H9 (cell line): Measurements from ENCODE around the gene ACVR1B. TPM values are rescaled to one million over a fixed set of nuclear protein-coding genes. Genes with fewer than 3 reads are reported as not detected.

Source experiments
- DNase-seq: peaks from one replicate; pipeline ENCODE4 v3.0.0-alpha.2; 2017
- H2AFZ ChIP-seq: one replicate; pipeline ENCODE4 v1.6.1; 2013; ENCODE audit warnings: mild to moderate bottlenecking, low read length, control low read depth, moderate library complexity
- H2AK5ac ChIP-seq: 2 replicates; pipeline ENCODE4 v1.6.1; 2013; ENCODE audit warnings: low read length, control low read depth, mixed read lengths; ENCODE audit not compliant: insufficient read length
- H2BK120ac ChIP-seq: one replicate; pipeline ENCODE4 v1.6.1; 2013; ENCODE audit warnings: low read depth, mild to moderate bottlenecking, low read length, control low read depth, inconsistent platforms; ENCODE audit not compliant: poor library complexity, severe bottlenecking
- H2BK12ac ChIP-seq: 2 replicates; pipeline ENCODE4 v1.6.1; 2013; ENCODE audit warnings: low read length, control low read depth, mixed read lengths, low read depth; ENCODE audit not compliant: insufficient read length
- H2BK15ac ChIP-seq: 2 replicates; pipeline ENCODE4 v1.6.1; 2013; ENCODE audit warnings: low read depth, low read length, control low read depth
- H2BK20ac ChIP-seq: one replicate; pipeline ENCODE4 v1.6.1; 2013; ENCODE audit warnings: low read depth, mild to moderate bottlenecking, low read length, control low read depth, inconsistent platforms; ENCODE audit not compliant: poor library complexity, severe bottlenecking
- H2BK5ac ChIP-seq: 2 replicates; pipeline ENCODE4 v1.6.1; 2013; ENCODE audit warnings: low read length, control low read depth, mixed read lengths; ENCODE audit not compliant: insufficient read length
- H3K14ac ChIP-seq: 2 replicates; pipeline ENCODE4 v1.6.1; 2013; ENCODE audit warnings: low read length, control low read depth; ENCODE audit not compliant: insufficient read depth
- H3K18ac ChIP-seq: 2 replicates; pipeline ENCODE4 v1.6.1; 2013; ENCODE audit warnings: low read depth, mild to moderate bottlenecking, mixed read lengths, low read length, control low read depth; ENCODE audit not compliant: insufficient read length
- H3K23ac ChIP-seq: 2 replicates; pipeline ENCODE4 v1.6.1; 2013; ENCODE audit warnings: low read length, control low read depth, mixed read lengths, low read depth; ENCODE audit not compliant: insufficient read length
- H3K23me2 ChIP-seq: 2 replicates; pipeline ENCODE4 v1.6.1; 2013; ENCODE audit warnings: low read depth, mild to moderate bottlenecking, mixed read lengths, low read length, control low read depth; ENCODE audit not compliant: insufficient read length, poor library complexity, severe bottlenecking
- H3K27ac ChIP-seq: 2 replicates; pipeline ENCODE4 v1.5.1; 2013; ENCODE audit warnings: low read length, control low read depth, mixed read lengths, low read depth; ENCODE audit not compliant: insufficient read length
- H3K27me3 ChIP-seq: 2 replicates; pipeline ENCODE4 v1.6.1; 2013; ENCODE audit warnings: low read length, control low read depth, inconsistent platforms; ENCODE audit not compliant: insufficient read depth
- H3K4ac ChIP-seq: 2 replicates; pipeline ENCODE4 v1.6.1; 2013; ENCODE audit warnings: low read depth, mild to moderate bottlenecking, control low read depth, inconsistent platforms, low read length, moderate library complexity
- H3K4me1 ChIP-seq: 2 replicates; pipeline ENCODE4 v1.6.1; 2013; ENCODE audit warnings: low read length, control low read depth, inconsistent platforms; ENCODE audit not compliant: insufficient read depth
- H3K4me2 ChIP-seq: 2 replicates; pipeline ENCODE4 v1.6.1; 2013; ENCODE audit warnings: low read length, control low read depth, mixed read lengths; ENCODE audit not compliant: insufficient read length, insufficient read depth
- H3K56ac ChIP-seq: 2 replicates; pipeline ENCODE4 v1.6.1; 2013; ENCODE audit warnings: low read depth, mild to moderate bottlenecking, mixed read lengths, low read length, control low read depth; ENCODE audit not compliant: insufficient read length
- H3K79me1 ChIP-seq: 2 replicates; pipeline ENCODE4 v1.6.1; 2013; ENCODE audit warnings: low read depth, mild to moderate bottlenecking, moderate library complexity, low read length, control low read depth, inconsistent platforms; ENCODE audit not compliant: insufficient read depth, poor library complexity, severe bottlenecking
- H3K79me2 ChIP-seq: 2 replicates; pipeline ENCODE4 v1.6.1; 2013; ENCODE audit warnings: low read length, control low read depth, inconsistent platforms; ENCODE audit not compliant: insufficient read depth
- H3K9ac ChIP-seq: 2 replicates; pipeline ENCODE4 v1.6.1; 2013; ENCODE audit warnings: low read length, control low read depth, mixed read lengths; ENCODE audit not compliant: insufficient read length; ENCODE audit errors: extremely low read depth
- H3K9me3 ChIP-seq: one replicate; pipeline ENCODE4 v1.6.1; 2013; ENCODE audit warnings: low read depth, low read length, inconsistent platforms; ENCODE audit not compliant: control insufficient read depth
- H3T11ph ChIP-seq: one replicate; pipeline ENCODE4 v1.6.1; 2013; ENCODE audit warnings: mild to moderate bottlenecking, low read length, control low read depth, inconsistent platforms
- H4K20me1 ChIP-seq: one replicate; pipeline ENCODE4 v1.6.1; 2013; ENCODE audit not compliant: control insufficient read depth, insufficient read length, insufficient read depth
- H4K5ac ChIP-seq: 2 replicates; pipeline ENCODE4 v1.6.1; 2013; ENCODE audit warnings: low read depth, mild to moderate bottlenecking, mixed read lengths, low read length, control low read depth; ENCODE audit not compliant: insufficient read length
- H4K8ac ChIP-seq: replicated peaks from 2 replicates; pipeline ENCODE4 v1.6.1; 2013; ENCODE audit warnings: low read length, control low read depth, mixed read lengths, low read depth; ENCODE audit not compliant: insufficient read length
- H4K91ac ChIP-seq: 2 replicates; pipeline ENCODE4 v1.6.1; 2013; ENCODE audit warnings: low read depth, mild to moderate bottlenecking, moderate library complexity, mixed read lengths, low read length, control low read depth; ENCODE audit not compliant: insufficient read length
- H3K27ac Mint-ChIP-seq, 3 experiments: 2 replicates in 2 of 3; 3 replicates in 1 of 3; pipeline ENCODE4 v1.8.0; 2020 to 2021; ENCODE audit warnings: mixed read lengths in 3 of 3, mild to moderate bottlenecking in 1 of 3, moderate library complexity in 1 of 3
- H3K27me3 Mint-ChIP-seq: 2 replicates; pipeline ENCODE4 v1.8.0; 2021; ENCODE audit warnings: low read depth, mild to moderate bottlenecking, moderate library complexity, mixed read lengths
- H3K36me3 Mint-ChIP-seq, 3 experiments: 2 replicates in 2 of 3; 3 replicates in 1 of 3; pipeline ENCODE4 v1.8.0; 2020 to 2021; ENCODE audit warnings: low read depth in 3 of 3, mixed read lengths in 3 of 3; ENCODE audit not compliant: insufficient read depth in 1 of 3
- H3K4me1 Mint-ChIP-seq, 2 experiments: 2 replicates each; pipeline ENCODE4 v1.8.0; 2020; ENCODE audit warnings: mixed read lengths in 2 of 2
- H3K4me3 Mint-ChIP-seq, 2 experiments: 2 replicates in 1 of 2; 3 replicates in 1 of 2; pipeline ENCODE4 v1.8.0; 2020 to 2021; ENCODE audit warnings: mild to moderate bottlenecking in 2 of 2, mixed read lengths in 2 of 2, moderate library complexity in 1 of 2
- H3K9me3 Mint-ChIP-seq, 2 experiments: 2 replicates in 1 of 2; 3 replicates in 1 of 2; pipeline ENCODE4 v1.8.0; 2020; ENCODE audit warnings: mild to moderate bottlenecking in 2 of 2, mixed read lengths in 2 of 2, moderate library complexity in 1 of 2
- WGBS: extraction: QIAGEN DNeasy Blood & Tissue Kit; methylation state at CpG from one replicate; pipeline ENCODE4 v1.1.7; 2013; ENCODE audit warnings: missing lambda C conversion rate, low lambda C conversion rate, mixed read lengths; ENCODE audit not compliant: insufficient read length; ENCODE audit errors: extremely low coverage; 5-methylcytosine and 5-hydroxymethylcytosine counted together
- total RNA-seq: library from RNA; stranded (reverse); gene quantifications from 2 replicates; pipeline ENCODE4 v1.2.1, GENCODE V29; 2021
- TF ChIP-seq, protein P1 (sequence below): fragments of 200-600 bp; sonication (generic); conservative IDR thresholded peaks from 3 replicates; pipeline ENCODE4 v1.8.0; 2021; ENCODE audit warnings: antibody characterized with exemption, mild to moderate bottlenecking

ACVR1B gene
- total RNA-seq, 1 experiment from 2014 or later: 16.3 TPM

DNA sequence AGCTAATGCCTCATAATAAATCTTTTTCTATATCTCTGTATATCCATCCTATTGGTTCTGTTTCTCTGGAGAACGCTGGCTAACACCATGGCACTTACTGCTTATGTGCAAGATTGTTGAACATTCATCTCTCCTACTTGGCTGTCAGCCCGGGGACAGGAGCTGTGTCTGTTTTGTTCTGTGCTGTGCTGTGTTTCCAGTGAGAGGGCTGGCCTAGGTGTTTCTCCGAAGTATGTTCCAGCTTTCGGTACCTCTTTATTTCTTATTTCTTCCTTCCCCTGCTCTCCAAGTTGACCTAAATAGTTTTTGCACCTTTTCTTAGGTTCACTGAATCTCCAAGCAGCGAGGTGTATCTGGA lies 80.9 kb downstream of the ACVR1B start:
- peak overlapping the region; percentile 37 to 97 (median 96); a peak in 4 of 7 replicates for H3K27ac Mint-ChIP-seq
- H2BK20ac ChIP-seq: no peak overlapping the region
- H4K8ac ChIP-seq: no peak overlapping the region
- H2AK5ac ChIP-seq: no peak overlapping the region
- H3K36me3 Mint-ChIP-seq: peaks cover 0 to 2% (median 0%) of the 10 kb centered on the region in 3 experiments; a peak in 1 of 7 replicates
- H3K79me1 ChIP-seq: no peaks in the 10 kb centered on the region
- no peak overlapping the region for H3K56ac ChIP-seq
- no peak overlapping the region; the same call in 1 of the 2 replicates for H3K14ac ChIP-seq
- TF ChIP-seq, protein P1, sequence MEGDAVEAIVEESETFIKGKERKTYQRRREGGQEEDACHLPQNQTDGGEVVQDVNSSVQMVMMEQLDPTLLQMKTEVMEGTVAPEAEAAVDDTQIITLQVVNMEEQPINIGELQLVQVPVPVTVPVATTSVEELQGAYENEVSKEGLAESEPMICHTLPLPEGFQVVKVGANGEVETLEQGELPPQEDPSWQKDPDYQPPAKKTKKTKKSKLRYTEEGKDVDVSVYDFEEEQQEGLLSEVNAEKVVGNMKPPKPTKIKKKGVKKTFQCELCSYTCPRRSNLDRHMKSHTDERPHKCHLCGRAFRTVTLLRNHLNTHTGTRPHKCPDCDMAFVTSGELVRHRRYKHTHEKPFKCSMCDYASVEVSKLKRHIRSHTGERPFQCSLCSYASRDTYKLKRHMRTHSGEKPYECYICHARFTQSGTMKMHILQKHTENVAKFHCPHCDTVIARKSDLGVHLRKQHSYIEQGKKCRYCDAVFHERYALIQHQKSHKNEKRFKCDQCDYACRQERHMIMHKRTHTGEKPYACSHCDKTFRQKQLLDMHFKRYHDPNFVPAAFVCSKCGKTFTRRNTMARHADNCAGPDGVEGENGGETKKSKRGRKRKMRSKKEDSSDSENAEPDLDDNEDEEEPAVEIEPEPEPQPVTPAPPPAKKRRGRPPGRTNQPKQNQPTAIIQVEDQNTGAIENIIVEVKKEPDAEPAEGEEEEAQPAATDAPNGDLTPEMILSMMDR: no peak
- peak overlapping the region; percentile 54 to 75 for H3K4me3 Mint-ChIP-seq
- no peak overlapping the region for H4K5ac ChIP-seq
- H3K23ac ChIP-seq: no peak overlapping the region
- peaks cover 6% of the 10 kb centered on the region for H3K23me2 ChIP-seq
- peak overlapping the region; percentile 53 for H3K4me2 ChIP-seq
- no peaks in the 10 kb centered on the region for H3K9me3 ChIP-seq
- H3K79me2 ChIP-seq: no peaks in the 10 kb centered on the region
- peaks cover 26 to 37% of the 10 kb centered on the region in 2 experiments for H3K4me1 Mint-ChIP-seq
- H3K27me3 Mint-ChIP-seq: peaks cover 45% of the 10 kb centered on the region
- no peak overlapping the region for H3T11ph ChIP-seq
- H4K20me1 ChIP-seq: no peaks in the 10 kb centered on the region
- WGBS: no CpG with 5 or more reads among the region's 5 CpGs
- DNase-seq: no peak
- H2BK5ac ChIP-seq: no peak overlapping the region
- H3K27ac ChIP-seq: no peak overlapping the region
- H3K4me1 ChIP-seq: peaks cover 2% of the 10 kb centered on the region; the same call in 1 of the 2 replicates
- no peak overlapping the region for H3K9ac ChIP-seq
- peak overlapping the region; percentile 13 for H2BK12ac ChIP-seq
- H2AFZ ChIP-seq: no peak overlapping the region
- no peak overlapping the region for H2BK120ac ChIP-seq
- H3K27me3 ChIP-seq: peaks cover 2% of the 10 kb centered on the region; the same call in 1 of the 2 replicates
- H3K4ac ChIP-seq: no peak overlapping the region
- H3K9me3 Mint-ChIP-seq: no peaks in the 10 kb centered on the region
- H4K91ac ChIP-seq: no peak overlapping the region
- H3K18ac ChIP-seq: peak overlapping the region; percentile 55
- no peak overlapping the region for H2BK15ac ChIP-seq
